B cell (primary cell): ENCODE measurements around the gene HIPK2. TPM values are rescaled to one million over a fixed set of nuclear protein-coding genes. Genes with fewer than 3 reads are reported as not detected.

ENCODE experiments used
- ATAC-seq: fragments of 200-7000 bp; cut with Tn5 transposase; one replicate; pipeline ENCODE4 v1.10.0; 2021; ENCODE audit warnings: low read depth, mild to moderate bottlenecking, moderate number of reproducible peaks, moderate library complexity
- CTCF ChIA-PET: fragments of 350-600 bp; sonication (Branson Sonifier 250); formaldehyde crosslinking; loops from one replicate; lab custom pipeline; 2021; ENCODE audit warnings: antibody characterized with exemption, inconsistent platforms; lab: Charles Lee
- POLR2A ChIA-PET: fragments of 350-600 bp; sonication (Branson Sonifier 250); formaldehyde crosslinking; loops from one replicate; lab custom pipeline; 2021; ENCODE audit warnings: antibody characterized with exemption; lab: Charles Lee
- DNase-seq: peaks from one replicate; pipeline ENCODE4 v3.0.0; 2013
- H2AFZ ChIP-seq: 2 replicates; pipeline ENCODE4 v1.6.1; 2012; ENCODE audit warnings: mild to moderate bottlenecking, low read depth, low read length; ENCODE audit not compliant: insufficient read depth, poor library complexity, severe bottlenecking
- H3K27ac ChIP-seq, 2 donors: 1 replicate in 1 of 2; 2 replicates in 1 of 2; pipeline ENCODE4 v1.5.1; 2012 to 2013; ENCODE audit warnings: low read length in 2 of 2, mild to moderate bottlenecking in 2 of 2, moderate library complexity in 1 of 2
- H3K27me3 ChIP-seq, 4 experiments: fragments of 200-600 bp in 1 of 4; sonication (generic) in 1 of 4; replicated peaks in 1 of 4; 1 replicate in 2 of 4; 2 replicates in 2 of 4; pipeline versions ENCODE4 v1.6.1 to v1.7.0; 2013 to 2016; ENCODE audit warnings: low read length in 3 of 4, mild to moderate bottlenecking in 2 of 4, mixed read lengths in 1 of 4, moderate library complexity in 1 of 4; ENCODE audit not compliant: insufficient read depth in 4 of 4, control insufficient read depth in 3 of 4; ENCODE audit errors: control extremely low read depth in 1 of 4
- H3K36me3 ChIP-seq, 2 experiments: replicated peaks in 1 of 2; 1 replicate in 1 of 2; 2 replicates in 1 of 2; pipeline versions ENCODE4 v1.6.1 to v1.7.1; 2013; ENCODE audit warnings: low read length in 1 of 2; ENCODE audit not compliant: insufficient read depth in 2 of 2, control insufficient read depth in 1 of 2; ENCODE audit errors: control extremely low read depth in 1 of 2, extremely low read depth in 1 of 2
- H3K4me1 ChIP-seq, 2 donors: fragments of 200-600 bp in 1 of 2; sonication (generic) in 1 of 2; 1 replicate in 1 of 2; 2 replicates in 1 of 2; pipeline versions ENCODE4 v1.5.1 to v1.6.1; 2013 to 2017; ENCODE audit warnings: low read length in 2 of 2; ENCODE audit not compliant: control insufficient read depth in 2 of 2, insufficient read depth in 2 of 2
- H3K4me2 ChIP-seq: replicated peaks from 2 replicates; pipeline ENCODE3; 2012; ENCODE audit warnings: mild to moderate bottlenecking, low read depth, low read length; ENCODE audit not compliant: poor library complexity, severe bottlenecking
- H3K4me3 ChIP-seq, 5 experiments: fragments of 200-600 bp in 1 of 5; sonication (generic) in 1 of 5; 1 replicate in 3 of 5; 2 replicates in 2 of 5; pipeline versions ENCODE4 v1.5.1 to v1.7.0; 2011 to 2016; ENCODE audit warnings: low read length in 4 of 5, mild to moderate bottlenecking in 4 of 5, low read depth in 2 of 5, control low read depth in 1 of 5, moderate library complexity in 1 of 5; ENCODE audit not compliant: insufficient read depth in 1 of 5; ENCODE audit errors: control extremely low read depth in 1 of 5, extremely low read depth in 1 of 5
- H3K79me2 ChIP-seq: fragments of 200-600 bp; sonication (generic); one replicate; pipeline ENCODE4 v1.6.0; 2016; ENCODE audit warnings: low read length; ENCODE audit not compliant: control insufficient read depth, insufficient read depth
- H3K9ac ChIP-seq: fragments of 200-600 bp; sonication (generic); 2 replicates; pipeline ENCODE4 v1.6.1; 2017; ENCODE audit warnings: mild to moderate bottlenecking, low read length, moderate library complexity
- H3K9me3 ChIP-seq, 3 donors: one replicate each; pipeline versions ENCODE4 v1.6.1 to v1.7.1; 2013; ENCODE audit warnings: low read length in 2 of 3; ENCODE audit not compliant: control insufficient read depth in 2 of 3, insufficient read depth in 1 of 3; ENCODE audit errors: control extremely low read depth in 1 of 3
- H4K20me1 ChIP-seq: 2 replicates; pipeline ENCODE4 v1.6.0; 2012; ENCODE audit warnings: mild to moderate bottlenecking, low read length; ENCODE audit not compliant: insufficient read depth, control insufficient read depth, poor library complexity, severe bottlenecking
- H3K27ac Mint-ChIP-seq: one replicate; pipeline ENCODE4 v1.8.0; 2021; ENCODE audit warnings: mixed read lengths
- H3K27me3 Mint-ChIP-seq: one replicate; pipeline ENCODE4 v1.8.0; 2021; ENCODE audit warnings: mixed read lengths
- H3K4me1 Mint-ChIP-seq: one replicate; pipeline ENCODE4 v1.8.0; 2021; ENCODE audit warnings: mixed read lengths
- H3K4me3 Mint-ChIP-seq: one replicate; pipeline ENCODE4 v1.8.0; 2021; ENCODE audit warnings: mixed read lengths
- H3K9me3 Mint-ChIP-seq: one replicate; pipeline ENCODE4 v1.8.0; 2022; ENCODE audit warnings: mixed read lengths; ENCODE audit not compliant: insufficient read depth
- EZH2 ChIP-seq: IDR thresholded peaks from 2 replicates; pipeline ENCODE4 v1.6.1; 2012; ENCODE audit warnings: borderline replicate concordance, low read depth, mild to moderate bottlenecking, moderate library complexity, low read length; ENCODE audit not compliant: insufficient read depth, poor library complexity, severe bottlenecking
- WGBS: methylation state at CpG from one replicate; pipeline ENCODE4 v1.1.5; 2013; ENCODE audit warnings: missing lambda C conversion rate; ENCODE audit not compliant: insufficient coverage; 5-methylcytosine and 5-hydroxymethylcytosine counted together
- intact Hi-C: fragments of 100-400 bp; cut with micrococcal nuclease; formaldehyde crosslinking; loops from one replicate; pipeline ENCODE4 v1.10.0; 2022
- polyA plus RNA-seq: library from polyadenylated mRNA; depleted of rRNA; stranded (reverse); fragments of >200 nt; gene quantifications from 2 replicates; pipeline ENCODE4 v1.2.3, GENCODE V29; 2012
- total RNA-seq, 2 donors: library from RNA; stranded (reverse); fragments of 120-200 nt in 1 of 2; gene quantifications; 1 replicate in 1 of 2; 2 replicates in 1 of 2; pipeline versions ENCODE4 v1.2.3 to v1.2.4, GENCODE V29; 2013 to 2022
- TF ChIP-seq, protein P1 (sequence below): fragments of 200-600 bp; IDR thresholded peaks from one replicate; pipeline ENCODE4 v1.8.0; 2022; ENCODE audit warnings: antibody characterized with exemption, mild to moderate bottlenecking

Gene HIPK2
- total and polyA plus RNA-seq, 2 donors (not counting 1 experiment from before 2014, with no cell fraction given): 6.8 to 58.2 TPM

DNA sequence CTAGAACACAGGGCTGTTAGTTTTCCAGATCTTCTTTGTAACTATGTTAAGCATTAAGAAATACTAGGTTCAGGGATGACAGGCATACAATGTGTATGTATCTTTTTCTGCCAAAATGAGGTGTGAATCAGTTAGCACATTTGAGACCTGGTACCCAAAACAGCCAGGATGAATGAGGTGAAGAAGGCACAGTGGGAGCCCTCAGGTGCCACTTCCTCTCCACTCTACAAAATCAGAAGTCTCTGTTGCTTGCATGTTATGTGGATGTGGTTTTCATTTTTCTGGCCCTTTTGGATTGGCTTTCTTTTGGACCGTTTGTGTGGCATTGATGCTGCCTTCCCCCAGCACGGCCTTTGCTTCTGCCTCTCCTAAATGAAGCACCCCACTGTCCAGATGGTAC, 35.9 kb upstream of the HIPK2 start:
- no peak overlapping the region for H3K4me2 ChIP-seq
- Mint-ChIP-seq H3K4me3 (no peak overlapping the region), H3K4me1 (no peaks in the 10 kb centered on the region), H3K27ac (no peak overlapping the region), H3K27me3 (peaks cover 10% of the 10 kb centered on the region), H3K9me3 (peaks cover 2% of the 10 kb centered on the region)
- H3K9ac ChIP-seq: no peak overlapping the region
- no peaks in the 10 kb centered on the region for H4K20me1 ChIP-seq
- H2AFZ ChIP-seq: no peak overlapping the region
- H3K4me1 ChIP-seq: no peaks in the 10 kb centered on the region
- POLR2A ChIA-PET: no interaction called here
- ATAC-seq (no peak), DNase-seq (no peak)
- CTCF ChIA-PET: no interaction called here
- intact Hi-C loops: no loop called here
- no peak overlapping the region for H3K27ac ChIP-seq
- no peaks in the 10 kb centered on the region for H3K79me2 ChIP-seq
- no peak for TF ChIP-seq EZH2
- TF ChIP-seq, protein P1, sequence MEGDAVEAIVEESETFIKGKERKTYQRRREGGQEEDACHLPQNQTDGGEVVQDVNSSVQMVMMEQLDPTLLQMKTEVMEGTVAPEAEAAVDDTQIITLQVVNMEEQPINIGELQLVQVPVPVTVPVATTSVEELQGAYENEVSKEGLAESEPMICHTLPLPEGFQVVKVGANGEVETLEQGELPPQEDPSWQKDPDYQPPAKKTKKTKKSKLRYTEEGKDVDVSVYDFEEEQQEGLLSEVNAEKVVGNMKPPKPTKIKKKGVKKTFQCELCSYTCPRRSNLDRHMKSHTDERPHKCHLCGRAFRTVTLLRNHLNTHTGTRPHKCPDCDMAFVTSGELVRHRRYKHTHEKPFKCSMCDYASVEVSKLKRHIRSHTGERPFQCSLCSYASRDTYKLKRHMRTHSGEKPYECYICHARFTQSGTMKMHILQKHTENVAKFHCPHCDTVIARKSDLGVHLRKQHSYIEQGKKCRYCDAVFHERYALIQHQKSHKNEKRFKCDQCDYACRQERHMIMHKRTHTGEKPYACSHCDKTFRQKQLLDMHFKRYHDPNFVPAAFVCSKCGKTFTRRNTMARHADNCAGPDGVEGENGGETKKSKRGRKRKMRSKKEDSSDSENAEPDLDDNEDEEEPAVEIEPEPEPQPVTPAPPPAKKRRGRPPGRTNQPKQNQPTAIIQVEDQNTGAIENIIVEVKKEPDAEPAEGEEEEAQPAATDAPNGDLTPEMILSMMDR: no peak
- no peaks in the 10 kb centered on the region for H3K27me3 ChIP-seq
- WGBS: no CpG with 5 or more reads among the region's 2 CpGs
- H3K9me3 ChIP-seq: peaks cover 0 to 5% (median 0%) of the 10 kb centered on the region in 3 donors
- H3K4me3 ChIP-seq: no peak overlapping the region
- no peaks in the 10 kb centered on the region for H3K36me3 ChIP-seq

GRCh38 chr7:139813151-139813550, 35.4 kb upstream of the HIPK2 start:
- no peaks in the 10 kb centered on the region for H3K4me1 ChIP-seq
- intact Hi-C loops: no loop called here
- H3K4me1 Mint-ChIP-seq: no peaks in the 10 kb centered on the region
- H2AFZ ChIP-seq: no peak overlapping the region
- peaks cover 0 to 5% (median 0%) of the 10 kb centered on the region in 3 donors for H3K9me3 ChIP-seq
- DNase-seq: no peak
- no peaks in the 10 kb centered on the region for H3K27me3 ChIP-seq
- no peaks in the 10 kb centered on the region for H3K79me2 ChIP-seq
- H3K9ac ChIP-seq: no peak overlapping the region
- H3K27ac Mint-ChIP-seq: no peak overlapping the region
- H3K9me3 Mint-ChIP-seq: peaks cover 2% of the 10 kb centered on the region
- CTCF ChIA-PET: no interaction called here
- no peak for TF ChIP-seq EZH2
- TF ChIP-seq, protein P1: no peak
- H3K27me3 Mint-ChIP-seq: peaks cover 13% of the 10 kb centered on the region
- POLR2A ChIA-PET: no interaction called here
- H3K27ac ChIP-seq: no peak overlapping the region
- 93% methylated on average over 3 of the region's 6 CpGs for WGBS
- H3K4me3 ChIP-seq: no peak overlapping the region
- H4K20me1 ChIP-seq: no peaks in the 10 kb centered on the region
- H3K36me3 ChIP-seq: no peaks in the 10 kb centered on the region
- ATAC-seq: no peak
- no peak overlapping the region for H3K4me2 ChIP-seq
- no peak overlapping the region for H3K4me3 Mint-ChIP-seq
